ENCODE measurements around the gene SLC3A2. TPM values are rescaled to one million over a fixed set of nuclear protein-coding genes. Genes with fewer than 3 reads are reported as not detected.
A peak's percentile ranks its signal among the peaks of the same experiment; 100 is the strongest.

The SLC3A2 gene
- total RNA-seq, 2 experiments from 2014 or later: 289 to 321 TPM

DNA sequence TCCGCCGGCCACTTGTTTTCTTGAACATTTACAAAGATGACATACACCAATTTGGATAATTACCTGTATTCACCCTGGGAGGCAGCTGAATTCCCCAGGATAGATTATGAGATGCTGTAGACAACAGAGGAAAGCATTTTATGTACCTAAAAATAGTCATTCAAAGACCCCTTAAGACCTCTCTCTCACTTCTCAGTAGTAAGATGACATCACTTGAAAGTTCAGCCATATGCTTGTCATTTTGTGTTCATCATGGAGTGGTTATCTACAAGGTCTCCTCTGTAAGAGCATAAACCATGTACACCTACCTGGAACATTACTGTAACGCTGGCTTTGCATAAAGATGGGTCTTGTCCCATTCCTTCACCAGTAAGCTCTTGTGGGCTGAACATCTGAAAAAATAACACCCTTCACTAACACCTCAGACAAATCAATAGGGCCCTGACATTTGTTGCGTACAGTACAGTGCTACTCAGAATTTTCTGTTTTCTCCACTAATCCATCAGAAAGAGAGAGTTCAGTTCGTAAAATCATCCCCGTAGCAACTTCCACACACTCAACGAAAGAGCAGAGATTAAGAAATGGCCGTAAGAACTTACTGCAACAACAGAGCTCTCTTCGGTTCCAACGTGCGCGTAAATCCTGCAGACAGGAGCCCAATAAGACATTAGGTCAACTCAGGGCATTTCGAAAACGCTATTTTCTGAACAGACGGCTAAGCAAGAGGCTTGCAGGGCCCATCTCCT lies 25.7 kb upstream of the SLC3A2 start:
- H3K4me1 ChIP-seq (ENCODE audit: insufficient read depth, low read length, poor library complexity, severe bottlenecking): peaks cover 37% of the 10 kb centered on the region
- H3K4me2 ChIP-seq (ENCODE audit: low read length): peak overlapping the region; percentile 99
- ChIA-PET POLR2A (interaction anchor here (0.5 to 5.1 kb wide), 21 partner anchors 10 to 264 kb away, joined by 3 to 70 read pairs (median 6); partner anchors contain the start of genes C11orf98, CSKMT, HNRNPUL2 and LBHD1), CTCF (ENCODE audit: unreplicated experiment) (no interaction called here)
- no peaks in the 10 kb centered on the region for H3K9me3 ChIP-seq (ENCODE audit: low read length)
- H3K9me2 ChIP-seq (ENCODE audit: insufficient read depth, low read length): no peaks in the 10 kb centered on the region
- peak overlapping the region; percentile 94 for H3K4me3 ChIP-seq (ENCODE audit: low read depth, low read length, poor library complexity, severe bottlenecking)
- TF ChIP-seq EZH2phosphoT487 (IDR thresholded peaks at IDR 0.05; ENCODE audit: borderline replicate concordance, low read depth, low read length): no peak
- TF ChIP-seq, protein P1, sequence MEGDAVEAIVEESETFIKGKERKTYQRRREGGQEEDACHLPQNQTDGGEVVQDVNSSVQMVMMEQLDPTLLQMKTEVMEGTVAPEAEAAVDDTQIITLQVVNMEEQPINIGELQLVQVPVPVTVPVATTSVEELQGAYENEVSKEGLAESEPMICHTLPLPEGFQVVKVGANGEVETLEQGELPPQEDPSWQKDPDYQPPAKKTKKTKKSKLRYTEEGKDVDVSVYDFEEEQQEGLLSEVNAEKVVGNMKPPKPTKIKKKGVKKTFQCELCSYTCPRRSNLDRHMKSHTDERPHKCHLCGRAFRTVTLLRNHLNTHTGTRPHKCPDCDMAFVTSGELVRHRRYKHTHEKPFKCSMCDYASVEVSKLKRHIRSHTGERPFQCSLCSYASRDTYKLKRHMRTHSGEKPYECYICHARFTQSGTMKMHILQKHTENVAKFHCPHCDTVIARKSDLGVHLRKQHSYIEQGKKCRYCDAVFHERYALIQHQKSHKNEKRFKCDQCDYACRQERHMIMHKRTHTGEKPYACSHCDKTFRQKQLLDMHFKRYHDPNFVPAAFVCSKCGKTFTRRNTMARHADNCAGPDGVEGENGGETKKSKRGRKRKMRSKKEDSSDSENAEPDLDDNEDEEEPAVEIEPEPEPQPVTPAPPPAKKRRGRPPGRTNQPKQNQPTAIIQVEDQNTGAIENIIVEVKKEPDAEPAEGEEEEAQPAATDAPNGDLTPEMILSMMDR (conservative IDR thresholded peaks at IDR 0.05; ENCODE audit: low read length): no peak
- peak; percentile 43 for DNase-seq (ENCODE audit: low spot score)
- peaks cover 52% of the 10 kb centered on the region for H4K20me1 ChIP-seq (ENCODE audit: insufficient read depth, low read length)
- intact Hi-C loops (cut with micrococcal nuclease; ENCODE audit: unreplicated experiment): no loop called here
- H2AFZ ChIP-seq (ENCODE audit: low read length): no peak overlapping the region
- peaks cover 78% of the 10 kb centered on the region for H3K79me2 ChIP-seq (ENCODE audit: insufficient read depth, low read depth, low read length)
- peak overlapping the region; percentile 92 for H3K27ac ChIP-seq (ENCODE audit: low read depth, low read length, poor library complexity, severe bottlenecking)
- peaks cover 77% of the 10 kb centered on the region for H3K36me3 ChIP-seq (ENCODE audit: insufficient read depth, low read length)
- BruUV-seq (replicated peaks): TSS peak; percentile 72

GRCh38 chr11:62855571-62856332 lies 24.9 kb upstream of the SLC3A2 start:
- H3K4me2 ChIP-seq (ENCODE audit: low read length): peak overlapping the region; percentile 99
- H3K9me2 ChIP-seq (ENCODE audit: insufficient read depth, low read length): no peaks in the 10 kb centered on the region
- BruUV-seq (replicated peaks): no TSS peak
- ChIA-PET POLR2A (interaction anchor here (0.5 to 5.1 kb wide), 26 partner anchors 9 to 264 kb away, joined by 3 to 70 read pairs (median 6); partner anchors contain the start of genes C11orf98, CSKMT, HNRNPUL2 and LBHD1), CTCF (ENCODE audit: unreplicated experiment) (no interaction called here)
- DNase-seq (ENCODE audit: low spot score): peak; percentile 99
- H2AFZ ChIP-seq (ENCODE audit: low read length): no peak overlapping the region
- no peaks in the 10 kb centered on the region for H3K9me3 ChIP-seq (ENCODE audit: low read length)
- intact Hi-C loops (cut with micrococcal nuclease; ENCODE audit: unreplicated experiment): no loop called here
- peak overlapping the region; percentile 92 for H3K27ac ChIP-seq (ENCODE audit: low read depth, low read length, poor library complexity, severe bottlenecking)
- peak overlapping the region; percentile 94 for H3K4me3 ChIP-seq (ENCODE audit: low read depth, low read length, poor library complexity, severe bottlenecking)
- peaks cover 52% of the 10 kb centered on the region for H4K20me1 ChIP-seq (ENCODE audit: insufficient read depth, low read length)
- H3K36me3 ChIP-seq (ENCODE audit: insufficient read depth, low read length): peaks cover 80% of the 10 kb centered on the region
- H3K4me1 ChIP-seq (ENCODE audit: insufficient read depth, low read length, poor library complexity, severe bottlenecking): peaks cover 45% of the 10 kb centered on the region
- TF ChIP-seq EZH2phosphoT487 (IDR thresholded peaks at IDR 0.05; ENCODE audit: borderline replicate concordance, low read depth, low read length): no peak
- TF ChIP-seq, protein P1 (conservative IDR thresholded peaks at IDR 0.05; ENCODE audit: low read length): no peak
- peaks cover 86% of the 10 kb centered on the region for H3K79me2 ChIP-seq (ENCODE audit: insufficient read depth, low read depth, low read length)
